Stimulated activated CD8-positive, alpha-beta memory T cell treated with anti-CD3 and anti-CD28 coated beads, Interleukin-7, amount 100 ng/mL, for 4 hours (primary cell): Measurements from ENCODE around the gene TMEM185A.
"Not testable (repeated sequence)": the region's sequence is repeated elsewhere in the genome, so short reads cannot be mapped to it uniquely, and the experiment has no call there.

Source experiments
- DNase-seq, 2 donors: peaks; one replicate each; pipeline ENCODE4 v3.0.0-alpha.2; 2020; ENCODE audit warnings: low read depth in 2 of 2

Gene TMEM185A

DNA sequence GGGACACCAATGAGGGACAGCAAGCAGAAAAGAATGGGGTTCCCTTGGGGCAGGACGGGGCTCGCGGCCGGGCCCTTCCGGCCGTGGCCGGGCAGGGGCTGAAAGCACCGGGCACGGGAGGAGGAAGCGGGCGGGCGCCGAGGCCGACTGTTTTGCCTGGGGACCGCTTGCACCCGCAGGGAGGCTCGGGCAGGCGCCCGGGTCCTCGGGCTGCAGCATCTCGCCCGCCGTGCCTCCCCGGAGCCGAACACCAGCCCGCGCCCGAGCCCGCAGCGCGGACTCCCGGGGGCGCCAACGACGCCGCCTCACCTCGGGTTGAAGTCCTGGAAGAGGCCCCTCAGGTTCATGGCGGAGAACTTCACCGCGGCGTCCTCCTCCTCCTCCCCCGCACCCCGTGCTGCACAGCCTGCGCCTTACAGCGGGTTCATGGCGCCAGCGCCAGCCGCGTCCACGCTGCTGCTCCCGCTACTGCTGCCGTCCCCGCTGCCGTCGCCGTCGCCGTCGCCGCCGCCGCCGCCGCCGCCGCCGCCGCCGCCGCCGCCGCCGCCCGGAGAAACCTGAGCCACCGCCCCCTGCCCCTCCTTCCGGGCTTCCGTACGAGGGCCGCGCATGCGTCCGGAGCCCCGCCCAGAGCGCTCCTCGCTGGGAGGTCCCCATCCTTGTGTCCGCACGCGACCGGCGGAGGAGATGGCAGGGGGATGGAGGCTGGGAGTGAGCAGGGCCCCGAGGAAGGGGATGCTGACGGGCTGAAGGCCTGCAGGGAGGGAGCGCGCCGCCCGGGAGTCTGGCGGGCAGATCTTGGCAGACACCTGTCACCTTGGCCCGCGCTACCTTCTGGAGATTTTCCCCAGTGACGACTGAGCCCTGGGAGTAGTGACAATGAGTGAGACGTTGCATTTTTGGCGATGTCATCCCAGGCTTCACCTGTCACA lies at the start of gene TMEM185A:
TSS of gene TMEM185A (minus strand) at position 559 of the 932 bp plus-strand sequence. CDS start at position 347, 212 bp downstream.
- DNase-seq = peak; percentile 41 to 67

DNA sequence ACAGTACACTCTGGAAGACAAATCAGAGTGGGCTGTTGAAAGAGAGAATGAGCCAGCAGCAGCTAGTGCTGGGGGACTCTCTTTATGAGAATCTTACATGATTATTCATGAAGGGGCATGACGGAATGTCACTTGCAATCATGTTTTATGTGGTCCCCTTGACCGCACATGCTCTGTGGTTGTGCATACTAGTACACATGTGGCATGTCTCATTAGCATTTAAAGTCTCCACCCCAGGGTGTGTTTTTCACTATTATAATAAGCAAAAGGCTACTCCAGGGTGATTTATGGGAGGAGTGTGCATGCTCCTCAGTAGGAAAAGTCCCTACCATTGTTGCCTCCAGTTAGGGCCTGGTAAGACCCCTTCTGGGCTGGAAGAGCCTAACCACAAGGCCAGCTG lies 49.6 kb upstream of the TMEM185A start:
- DNase-seq = no peak

DNA sequence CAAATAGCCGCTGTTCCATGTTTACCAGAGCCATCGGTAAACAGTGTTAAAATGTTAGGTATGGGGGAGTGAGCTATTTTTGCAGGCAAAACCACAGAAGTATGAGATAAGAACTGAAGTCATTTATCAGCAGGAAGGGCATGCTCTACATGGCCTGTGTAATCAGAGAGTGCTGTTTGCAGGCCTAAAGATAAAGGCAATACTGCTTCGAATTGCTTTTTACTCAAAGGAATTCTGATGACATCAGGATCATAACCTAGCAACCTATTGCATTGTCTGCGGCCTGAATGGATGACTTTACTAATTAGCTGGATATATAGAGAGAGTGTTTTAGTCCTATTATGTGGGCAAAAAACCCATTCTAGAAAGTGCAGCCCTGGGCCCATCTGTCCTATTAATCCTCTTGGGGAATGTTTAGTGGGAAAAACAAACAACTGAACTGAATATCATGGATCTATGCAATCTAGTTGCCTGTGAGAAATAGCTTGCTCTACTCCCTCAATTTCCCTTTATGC lies 47.6 kb upstream of the TMEM185A start:
- DNase-seq = not testable (repeated sequence)

DNA sequence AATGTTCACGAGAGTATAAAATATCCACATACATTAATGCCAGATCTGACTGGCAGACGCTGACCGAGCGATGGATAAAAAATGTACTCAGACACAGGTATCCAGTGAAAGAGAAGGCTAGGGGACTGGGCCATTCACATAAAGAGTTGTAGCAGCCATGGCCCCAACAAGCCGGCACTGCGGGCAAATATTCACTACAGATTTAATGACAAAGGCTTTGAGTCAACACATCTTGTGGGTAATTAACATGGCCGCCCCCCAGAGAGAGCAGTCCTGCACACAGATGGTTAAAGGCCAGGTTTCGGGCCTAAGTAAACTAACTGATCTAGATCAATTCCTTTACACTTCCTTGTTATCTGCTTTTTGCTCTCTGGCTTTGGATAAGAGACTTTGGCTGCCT lies 44.0 kb upstream of the TMEM185A start:
- DNase-seq = not testable (repeated sequence)

DNA sequence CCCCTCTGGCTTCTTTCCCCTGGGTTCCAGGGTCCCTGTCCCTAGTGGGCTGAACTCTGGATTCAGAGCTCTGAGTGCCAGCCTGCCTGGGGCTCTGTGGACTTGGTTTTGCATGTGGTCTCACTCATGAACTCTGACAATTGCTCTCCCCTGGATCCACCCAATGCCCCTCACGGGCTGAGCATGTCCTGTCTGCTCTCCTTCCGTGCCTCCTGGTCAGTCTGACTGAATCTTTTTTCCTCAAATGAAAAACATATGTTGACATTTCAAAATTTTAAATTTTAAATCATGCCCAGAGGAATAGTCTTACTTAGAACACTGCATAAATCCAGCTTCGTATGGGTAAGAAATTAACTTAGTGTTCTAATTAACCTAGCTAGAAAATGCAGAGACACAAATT lies 43.5 kb upstream of the TMEM185A start:
- DNase-seq = not testable (repeated sequence)

GRCh38 chrX:149660613-149661012 lies 29.0 kb upstream of the TMEM185A start:
- not testable (repeated sequence) for DNase-seq

GRCh38 chrX:149656260-149656884 lies 24.8 kb upstream of the TMEM185A start:
- not testable (repeated sequence) for DNase-seq

DNA sequence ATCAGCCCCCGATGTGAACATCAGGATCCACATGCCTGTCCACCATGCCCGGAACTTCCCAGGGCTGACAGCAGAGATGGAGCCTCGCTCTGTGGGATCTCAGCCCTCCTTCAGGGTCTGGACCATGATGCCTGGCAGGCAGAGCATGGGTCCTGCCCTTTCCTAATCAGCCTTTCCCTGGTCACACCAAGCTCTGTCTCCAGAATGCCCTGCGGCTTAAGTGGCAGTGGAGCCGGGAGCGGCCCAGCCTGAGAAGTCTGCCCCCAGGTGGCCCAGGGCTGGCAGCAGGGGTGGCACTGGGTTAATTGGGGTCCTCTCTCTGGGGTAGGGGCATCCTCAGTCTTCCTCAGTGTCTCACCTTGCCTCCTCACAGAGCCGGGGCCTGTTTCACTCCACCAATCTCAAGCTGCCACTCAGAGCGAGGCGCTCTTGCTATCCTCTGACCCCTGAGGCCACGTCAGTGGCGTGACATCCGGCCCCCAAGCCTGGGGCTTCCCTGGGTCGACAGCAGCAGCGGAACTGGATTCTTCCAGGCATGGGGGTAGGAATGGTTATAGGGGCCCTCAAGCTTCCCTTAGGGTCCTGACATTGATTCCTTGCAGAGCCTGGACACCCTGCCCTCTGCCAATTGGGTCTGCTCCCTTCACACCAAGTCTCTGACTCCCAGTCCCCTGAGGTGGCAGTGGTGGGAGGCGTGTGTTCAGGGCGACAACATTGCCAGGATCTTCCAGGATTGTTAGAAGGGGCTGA lies 20.8 kb upstream of the TMEM185A start:
- no peak for DNase-seq

DNA sequence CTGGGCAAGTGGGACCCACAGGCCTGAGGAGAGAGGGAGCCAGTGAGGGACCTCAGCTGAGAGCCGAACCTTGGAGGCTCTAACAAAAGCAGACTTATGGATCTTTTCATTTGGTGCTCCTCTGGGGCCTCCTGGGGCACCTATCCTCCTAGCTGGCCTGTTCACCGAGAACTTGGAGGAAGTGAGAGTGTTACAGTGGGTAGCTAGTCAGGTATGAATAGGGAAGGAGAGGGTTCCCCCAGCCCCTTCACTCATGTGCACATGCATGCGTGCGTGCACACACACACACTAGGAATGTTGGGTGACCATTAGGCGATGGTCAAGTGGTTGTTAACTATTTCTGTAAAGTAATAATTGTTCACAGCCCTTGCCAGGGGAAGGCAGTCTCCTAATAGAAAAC lies 18.6 kb upstream of the TMEM185A start:
- DNase-seq = no peak

- no peak for DNase-seq
Measured at GRCh38 chrX:149648932-149649331, 17.3 kb upstream of the TMEM185A start.

DNA sequence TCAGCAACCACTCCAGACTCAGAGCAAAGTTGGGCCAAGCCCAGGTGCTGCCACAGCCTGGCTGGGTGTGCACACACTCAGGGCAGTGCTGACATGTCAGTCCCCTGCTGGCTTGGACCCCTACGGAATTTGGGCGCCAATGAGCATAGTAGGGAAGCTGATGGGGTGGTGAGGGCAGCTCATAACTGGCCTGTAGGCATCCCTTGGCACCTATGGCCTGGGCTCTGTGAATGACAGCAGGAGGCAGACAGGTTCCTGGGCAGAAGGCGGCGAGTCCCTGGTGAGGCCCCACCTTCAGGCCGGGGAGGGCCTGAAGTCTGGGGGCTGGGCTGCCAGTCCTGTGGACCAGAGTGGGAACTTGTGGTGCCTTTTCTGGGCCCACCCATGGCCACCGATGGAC lies 15.9 kb upstream of the TMEM185A start:
- no peak for DNase-seq

DNA sequence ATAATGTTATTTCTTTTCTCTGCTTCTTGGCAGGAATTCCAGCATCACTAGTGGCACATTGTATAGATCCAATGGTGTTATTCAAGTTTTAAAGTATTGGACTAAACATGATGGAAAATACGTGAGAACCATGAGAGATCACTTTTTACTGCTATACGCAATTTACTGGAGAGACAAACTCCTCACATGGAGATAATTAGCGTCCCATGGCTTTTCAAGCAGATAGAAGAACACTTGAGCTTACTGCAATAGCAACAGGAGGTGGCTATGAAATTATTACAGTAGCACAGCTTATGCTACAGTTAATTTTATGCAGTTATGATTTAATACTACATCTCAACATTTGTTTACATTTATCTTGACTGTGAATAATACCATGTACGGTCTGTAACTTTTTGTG lies 11.9 kb upstream of the TMEM185A start:
- no peak for DNase-seq

GRCh38 chrX:149641835-149642234 lies 10.2 kb upstream of the TMEM185A start:
- no peak for DNase-seq

DNA sequence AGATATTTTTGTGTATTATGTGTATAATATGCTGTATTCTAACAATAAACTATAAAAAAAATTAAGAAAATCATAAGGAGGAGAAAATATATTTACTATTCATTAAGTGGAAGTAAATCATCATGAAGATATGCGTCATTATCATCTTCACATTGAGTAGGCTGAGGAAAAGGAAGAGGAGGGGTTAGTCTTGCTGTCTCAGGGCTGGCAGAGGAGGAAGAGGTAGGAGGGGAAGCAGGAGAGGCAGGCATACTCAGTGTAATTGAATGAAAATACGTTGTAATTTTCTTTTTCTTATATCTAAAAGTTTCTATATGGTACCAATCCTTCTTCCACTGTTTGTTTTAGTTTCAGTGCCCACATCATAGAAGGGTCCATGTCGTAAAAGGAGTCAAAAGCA lies 9.8 kb upstream of the TMEM185A start:
- no peak for DNase-seq

DNA sequence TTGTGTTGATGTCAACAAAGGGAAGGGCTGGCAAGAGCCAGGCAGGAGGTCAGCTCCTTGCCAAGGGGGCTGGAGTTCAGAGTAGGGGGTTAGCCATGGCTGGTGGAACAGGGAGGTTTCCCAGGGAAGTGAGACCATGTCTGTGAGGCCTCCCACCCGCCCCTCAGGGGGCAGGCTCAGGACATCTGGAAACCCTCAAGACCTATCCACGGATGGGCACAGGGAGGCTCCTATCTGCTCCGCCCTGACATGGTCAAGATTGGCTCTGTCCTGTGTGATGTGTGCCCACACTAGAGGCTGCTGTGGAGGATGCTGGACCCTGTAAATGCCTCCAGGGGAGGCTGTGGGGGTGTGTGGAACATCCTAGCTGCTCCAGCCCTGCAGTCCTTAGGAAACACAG lies 8.0 kb upstream of the TMEM185A start:
- DNase-seq = no peak

DNA sequence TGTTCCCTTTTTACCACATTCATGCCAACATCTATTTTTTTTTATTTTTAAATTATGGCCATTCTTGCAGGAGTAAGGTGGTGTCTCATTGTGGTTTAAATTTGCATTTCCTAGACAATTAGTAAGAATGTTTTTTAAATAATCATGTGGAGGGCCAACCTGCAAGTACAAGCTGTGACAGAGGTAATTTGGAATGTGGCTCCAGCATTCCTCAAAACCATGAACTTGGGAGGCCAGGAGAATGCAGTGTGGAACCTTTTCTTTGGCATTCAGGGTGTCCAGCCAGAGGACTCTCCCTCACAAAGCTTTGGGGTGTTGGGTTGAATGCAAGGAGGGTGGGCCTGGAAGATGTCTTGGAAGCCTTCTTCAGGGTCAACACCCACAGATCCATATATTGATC lies 7.3 kb upstream of the TMEM185A start:
- no peak for DNase-seq

GRCh38 chrX:149633511-149633910 lies 1.9 kb upstream of the TMEM185A start:
- no peak for DNase-seq

DNA sequence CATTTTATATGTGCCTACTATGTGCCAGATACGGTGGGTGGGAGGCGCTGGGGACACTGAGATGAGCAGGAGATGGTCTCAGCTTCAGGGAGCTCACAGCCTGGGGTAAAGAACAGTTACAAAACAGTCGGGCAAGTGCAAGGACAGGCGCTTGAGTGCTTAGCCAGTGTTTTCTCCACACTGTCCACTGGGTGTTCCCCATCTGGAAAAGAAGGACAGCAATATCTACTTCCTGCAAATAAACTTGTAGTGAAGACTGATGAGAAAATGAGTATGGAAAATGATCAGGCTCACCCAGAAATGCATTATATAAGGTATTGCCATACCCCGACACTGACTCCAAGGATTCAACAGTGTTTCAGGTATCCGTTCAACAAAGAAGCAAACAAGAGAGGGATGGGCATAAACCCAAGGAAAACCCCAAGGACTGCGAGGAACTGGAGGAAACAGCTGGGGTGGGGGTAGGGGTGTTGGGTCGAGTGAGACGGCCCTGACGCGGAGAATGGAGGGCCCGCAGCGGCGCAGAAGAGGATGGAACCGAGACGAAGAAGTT lies 835 bp downstream of the TMEM185A start:
- no peak for DNase-seq

DNA sequence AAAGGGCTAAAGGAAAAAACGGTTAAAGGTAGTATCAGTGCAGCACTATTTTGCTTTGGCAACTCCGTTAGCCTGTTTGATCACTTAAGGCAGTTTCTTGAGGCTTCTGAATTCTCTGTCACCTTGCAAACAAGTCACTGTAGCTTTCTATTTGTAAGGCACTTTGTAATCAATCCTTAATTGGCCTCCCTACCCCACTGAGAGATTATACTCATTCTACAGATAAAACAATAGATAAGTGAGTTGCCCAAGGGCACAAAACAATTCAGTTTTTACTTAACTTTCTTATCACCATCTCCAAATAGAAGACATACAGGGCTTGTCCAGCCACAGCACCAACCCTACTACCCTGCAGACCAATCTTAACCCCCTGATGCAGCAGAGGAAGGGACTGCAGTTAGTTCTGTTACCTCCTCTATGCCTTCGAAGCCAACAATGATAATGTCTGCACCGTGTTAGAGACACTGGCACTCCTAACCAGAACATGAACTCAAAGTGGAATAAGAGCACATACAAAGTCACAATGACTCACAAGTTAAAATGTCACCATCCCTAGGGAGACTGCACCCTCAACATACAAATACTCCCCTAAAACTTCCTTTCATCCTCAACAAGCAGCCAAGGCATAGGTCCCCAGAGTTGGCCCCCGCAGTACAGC lies 1.7 kb downstream of the TMEM185A start:
- no peak for DNase-seq

- DNase-seq = no peak
Measured at GRCh38 chrX:149628768-149629167, 2.8 kb downstream of the TMEM185A start.

DNA sequence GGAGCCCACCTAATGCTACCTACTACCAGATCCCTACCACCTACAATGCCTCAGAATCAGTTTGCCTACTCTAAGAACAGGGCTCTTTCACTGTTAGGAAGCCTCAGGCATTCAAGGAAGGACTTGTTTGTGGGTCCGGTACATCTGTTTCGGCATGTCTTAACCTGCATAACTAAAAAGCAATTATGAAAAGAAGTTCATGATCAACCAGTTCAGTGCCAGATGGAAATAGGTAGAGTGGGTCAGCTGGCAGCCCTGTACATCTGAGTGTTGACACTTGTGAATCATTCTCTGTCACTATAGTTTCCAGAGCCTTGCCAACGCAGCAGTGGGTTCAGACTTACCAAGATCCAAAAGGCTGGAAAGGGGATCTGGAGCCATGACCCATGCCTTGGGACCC lies 3.3 kb downstream of the TMEM185A start:
- DNase-seq = no peak
